ENCODE results near the gene F8.

DNA sequence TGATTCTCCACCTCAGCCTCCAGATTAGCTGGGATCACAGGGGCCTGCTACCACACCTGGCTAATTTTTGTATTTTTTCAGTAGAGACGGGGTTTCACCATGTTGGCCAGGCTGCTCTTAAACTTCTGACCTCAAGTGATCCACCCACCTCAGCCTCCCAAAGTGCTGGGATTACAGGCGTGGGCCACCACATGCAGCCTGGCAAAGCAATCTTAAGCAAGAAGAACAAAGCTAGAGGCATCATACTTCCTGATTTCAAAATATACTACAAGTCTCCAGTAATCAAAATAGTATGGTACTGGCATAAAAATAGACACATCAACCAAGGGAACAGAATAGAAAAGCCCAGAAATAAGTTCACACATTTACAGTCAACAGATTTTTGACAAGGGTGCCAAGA lies 149.2 kb downstream of the F8 start:
- TF ChIP-seq, protein P1, sequence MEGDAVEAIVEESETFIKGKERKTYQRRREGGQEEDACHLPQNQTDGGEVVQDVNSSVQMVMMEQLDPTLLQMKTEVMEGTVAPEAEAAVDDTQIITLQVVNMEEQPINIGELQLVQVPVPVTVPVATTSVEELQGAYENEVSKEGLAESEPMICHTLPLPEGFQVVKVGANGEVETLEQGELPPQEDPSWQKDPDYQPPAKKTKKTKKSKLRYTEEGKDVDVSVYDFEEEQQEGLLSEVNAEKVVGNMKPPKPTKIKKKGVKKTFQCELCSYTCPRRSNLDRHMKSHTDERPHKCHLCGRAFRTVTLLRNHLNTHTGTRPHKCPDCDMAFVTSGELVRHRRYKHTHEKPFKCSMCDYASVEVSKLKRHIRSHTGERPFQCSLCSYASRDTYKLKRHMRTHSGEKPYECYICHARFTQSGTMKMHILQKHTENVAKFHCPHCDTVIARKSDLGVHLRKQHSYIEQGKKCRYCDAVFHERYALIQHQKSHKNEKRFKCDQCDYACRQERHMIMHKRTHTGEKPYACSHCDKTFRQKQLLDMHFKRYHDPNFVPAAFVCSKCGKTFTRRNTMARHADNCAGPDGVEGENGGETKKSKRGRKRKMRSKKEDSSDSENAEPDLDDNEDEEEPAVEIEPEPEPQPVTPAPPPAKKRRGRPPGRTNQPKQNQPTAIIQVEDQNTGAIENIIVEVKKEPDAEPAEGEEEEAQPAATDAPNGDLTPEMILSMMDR (conservative IDR thresholded peaks at IDR 0.05) = no peak
- TF ChIP-seq ZFX (IDR thresholded peaks at IDR 0.05) = no peak
